ENCODE results near the gene CHI3L1.

GRCh38 chr1:203146042-203146369 is 40.5 kb downstream of the CHI3L1 start:
- no peak for TF ChIP-seq CTCF (IDR thresholded peaks at IDR 0.05)
- no peak for TF ChIP-seq POLR2A (IDR thresholded peaks at IDR 0.05; ENCODE audit: low read depth)
- TF ChIP-seq POLR2AphosphoS5 (IDR thresholded peaks at IDR 0.05), result no peak
- TF ChIP-seq EP300 (IDR thresholded peaks at IDR 0.05), result no peak

Measured in esophagus muscularis mucosa (tissue), 4 donors.